Ammon's horn (tissue), 1 donor: ENCODE data around the gene TMEM131L.
"Not testable (repeated sequence)": the region's sequence is repeated elsewhere in the genome, so short reads cannot be mapped to it uniquely, and the experiment has no call there.

ENCODE experiments used
- DNase-seq: peaks from one replicate; pipeline ENCODE4 v3.0.0-alpha.2; 2016; ENCODE audit warnings: low spot score

The TMEM131L gene

GRCh38 chr4:153466081-153466948 lies at the start of gene TMEM131L:
Gene TMEM131L (plus strand): TSS chr4:153466360. CDS start chr4:153466398, 38 bp downstream.
- DNase-seq = peak; percentile 80

DNA sequence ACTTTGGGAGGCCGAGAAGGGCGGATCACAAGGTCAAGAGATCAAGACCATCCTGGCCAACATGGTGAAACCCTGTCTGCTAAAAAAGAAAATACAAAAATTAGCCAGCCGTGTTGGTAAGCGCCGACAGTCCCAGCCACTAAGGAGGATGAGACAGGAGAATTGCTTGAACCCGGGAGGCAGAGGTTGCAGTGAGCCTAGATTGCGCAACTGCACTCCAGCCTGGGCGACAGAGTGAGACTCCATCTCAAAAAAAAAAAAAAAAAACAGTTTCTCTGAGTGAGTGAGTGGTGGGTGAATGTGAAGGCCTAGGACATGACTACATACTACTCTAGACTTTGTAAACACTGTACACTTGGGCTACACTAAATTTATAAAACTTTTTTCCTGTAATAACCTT lies 49.7 kb upstream of the TMEM131L start:
- DNase-seq = not testable (repeated sequence)

DNA sequence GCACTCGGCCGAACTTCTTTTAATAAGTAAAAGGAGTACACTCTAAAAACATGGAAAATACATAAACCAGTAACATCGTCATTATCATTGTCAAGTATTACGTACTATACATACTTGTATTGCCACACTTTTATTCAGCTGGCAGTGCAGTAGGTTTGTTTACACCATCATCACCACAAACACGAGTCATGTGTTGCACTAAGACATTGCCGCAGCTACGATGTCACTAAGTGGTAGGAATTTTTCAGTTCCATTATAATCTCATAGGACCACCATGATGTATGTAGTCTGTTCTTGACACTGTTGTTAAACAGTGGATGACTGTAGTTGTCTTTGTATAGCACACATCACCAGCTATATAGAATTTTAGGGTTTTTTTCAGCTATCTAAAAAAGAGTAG lies 48.0 kb upstream of the TMEM131L start:
- DNase-seq = no peak

- no peak for DNase-seq
Measured at GRCh38 chr4:153418558-153418957, 47.6 kb upstream of the TMEM131L start.

DNA sequence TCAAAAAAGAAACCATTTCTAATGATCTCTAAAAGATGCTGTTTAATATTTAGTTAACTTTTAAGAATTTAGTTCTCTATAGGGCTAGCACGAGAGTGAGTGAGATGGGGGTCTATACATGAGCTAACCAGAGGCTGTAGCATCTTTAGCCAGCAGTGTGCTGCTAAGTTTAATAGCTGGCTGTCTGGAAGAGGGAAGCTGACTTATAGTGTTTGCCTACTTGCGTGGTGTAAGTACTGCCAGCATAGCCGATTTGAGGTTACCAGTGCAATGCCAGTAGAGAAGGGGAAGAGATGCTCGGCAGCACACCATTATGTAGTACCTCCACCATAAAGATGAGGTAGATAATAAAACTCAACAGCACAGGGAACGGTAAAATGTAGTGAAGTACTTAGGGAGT lies 47.1 kb upstream of the TMEM131L start:
- DNase-seq = no peak

GRCh38 chr4:153419673-153420278 lies 46.4 kb upstream of the TMEM131L start:
- DNase-seq = no peak

DNA sequence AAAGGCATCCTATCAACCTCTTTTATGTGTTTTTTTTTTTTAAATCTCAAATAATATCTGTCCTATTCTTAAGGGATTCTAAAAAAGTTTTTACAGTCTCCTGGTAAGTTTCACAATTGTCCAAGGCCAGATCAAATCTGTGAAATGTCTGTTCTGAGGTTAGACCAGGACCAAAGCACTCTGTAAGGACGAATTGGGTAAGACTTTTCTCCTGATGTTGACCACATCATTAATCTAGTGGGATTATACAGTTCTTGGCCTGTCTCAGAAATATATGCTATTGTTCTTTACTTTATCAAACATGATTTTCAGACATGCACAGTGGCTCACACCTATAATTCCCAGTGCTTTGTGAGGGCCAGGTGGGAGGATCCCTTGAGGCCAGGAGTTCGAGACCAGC lies 45.8 kb upstream of the TMEM131L start:
- no peak for DNase-seq

GRCh38 chr4:153421941-153422340 lies 44.2 kb upstream of the TMEM131L start:
- DNase-seq = no peak

- no peak for DNase-seq
Measured at GRCh38 chr4:153426207-153426885, 39.8 kb upstream of the TMEM131L start.

GRCh38 chr4:153427363-153428071 lies 38.6 kb upstream of the TMEM131L start:
- no peak for DNase-seq

DNA sequence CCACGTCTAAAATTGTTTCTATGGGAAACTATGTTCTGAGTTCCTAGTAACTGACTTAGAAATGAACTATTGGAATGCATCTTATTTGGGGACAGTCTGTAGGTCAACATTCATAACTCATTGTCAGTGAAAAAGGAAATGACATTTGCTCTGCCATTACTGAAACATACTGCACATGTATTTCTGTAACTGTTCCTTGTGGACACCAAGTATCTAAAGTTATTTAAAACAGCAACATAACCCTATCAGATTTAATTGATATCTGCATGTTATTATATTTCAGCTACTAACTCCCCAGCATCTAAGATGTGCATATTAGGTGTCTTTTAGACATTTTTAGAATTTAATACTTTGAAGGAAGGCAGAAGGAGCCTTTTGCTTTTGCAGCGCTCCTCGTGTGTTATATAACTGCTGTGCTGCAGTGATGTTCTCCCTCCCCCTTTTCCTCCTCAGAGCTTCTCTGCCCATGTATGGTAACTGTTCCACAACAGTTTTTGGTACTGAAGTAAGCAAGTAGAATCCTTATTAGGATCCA lies 37.2 kb upstream of the TMEM131L start:
- peak; percentile 22 for DNase-seq

DNA sequence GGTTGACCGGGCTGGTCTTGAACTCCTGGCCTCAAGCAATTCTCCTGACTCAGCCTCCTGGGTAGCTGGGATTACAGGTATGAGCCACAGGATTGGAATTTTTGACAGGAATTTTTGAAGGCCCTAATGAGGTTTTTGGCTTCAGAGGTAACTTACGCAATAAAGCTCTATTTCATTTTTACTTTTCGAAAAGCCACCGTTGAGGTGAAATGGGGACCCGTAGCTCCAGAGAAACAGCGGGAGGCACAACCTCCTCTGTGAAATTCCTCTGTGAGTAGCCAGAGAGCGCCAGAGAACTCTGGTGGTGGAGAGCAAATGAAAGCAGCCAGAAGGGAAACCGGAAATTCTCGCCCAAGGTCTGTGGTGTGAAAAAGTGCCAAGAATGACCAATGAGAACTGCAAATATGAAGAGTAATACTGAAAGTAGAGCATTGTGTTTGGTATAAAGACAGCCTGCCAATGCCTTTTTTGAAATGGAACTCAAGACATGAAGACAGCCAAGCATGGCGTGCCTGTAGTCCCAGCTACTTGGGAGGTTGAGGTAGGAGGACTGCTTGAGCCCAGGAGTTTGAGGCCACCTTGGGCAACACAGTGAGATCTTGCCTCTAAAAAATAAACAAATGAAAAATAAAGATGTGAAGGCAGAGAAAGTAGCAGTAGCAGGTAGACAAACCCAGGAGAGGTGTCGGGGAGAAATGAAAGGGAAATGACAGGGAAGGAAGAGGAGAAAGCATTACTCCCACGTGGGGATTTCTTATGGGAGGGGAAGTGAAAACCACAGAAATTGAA lies 33.0 kb upstream of the TMEM131L start:
- peak; percentile 36 for DNase-seq

GRCh38 chr4:153433754-153434105 lies 32.4 kb upstream of the TMEM131L start:
- no peak for DNase-seq

DNA sequence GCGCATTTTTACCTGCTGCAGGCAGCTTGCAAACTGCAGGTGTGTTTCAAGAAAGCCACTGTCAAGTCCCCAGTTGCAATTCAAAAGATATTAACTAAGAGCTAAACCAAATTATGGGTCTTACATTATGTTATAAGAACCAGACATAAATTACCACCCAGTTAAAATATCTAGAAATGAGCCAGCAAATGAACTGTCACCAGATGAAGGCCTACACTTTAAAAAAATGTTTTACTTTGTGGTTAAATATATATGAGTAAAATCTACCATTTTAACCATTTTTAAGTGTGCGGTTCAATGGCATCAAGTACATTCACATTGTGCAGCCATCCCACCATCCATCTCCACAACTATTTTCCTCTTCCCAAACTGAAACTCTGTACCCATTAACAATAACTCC lies 32.0 kb upstream of the TMEM131L start:
- DNase-seq = no peak

- DNase-seq = no peak
Measured at GRCh38 chr4:153438916-153439756, 27.0 kb upstream of the TMEM131L start.

DNA sequence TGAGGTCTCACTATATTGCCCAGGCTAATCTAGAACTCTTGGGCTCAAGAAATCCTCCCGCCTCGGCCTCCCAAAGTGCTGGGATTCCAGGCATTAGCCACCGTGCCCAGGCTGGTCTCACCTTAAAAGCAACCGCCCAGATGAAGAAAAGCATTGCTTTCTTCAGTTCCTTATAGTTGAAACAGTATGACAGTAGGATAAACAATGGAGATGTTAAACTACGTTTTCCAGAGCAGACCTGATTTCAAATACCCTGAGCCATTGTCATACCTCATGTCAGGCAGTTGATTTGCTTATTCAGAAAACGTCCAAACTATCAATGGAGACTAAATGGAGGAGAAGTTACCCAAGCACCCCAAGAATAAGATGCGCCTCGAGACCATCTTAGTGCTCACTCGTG lies 26.3 kb upstream of the TMEM131L start:
- no peak for DNase-seq

DNA sequence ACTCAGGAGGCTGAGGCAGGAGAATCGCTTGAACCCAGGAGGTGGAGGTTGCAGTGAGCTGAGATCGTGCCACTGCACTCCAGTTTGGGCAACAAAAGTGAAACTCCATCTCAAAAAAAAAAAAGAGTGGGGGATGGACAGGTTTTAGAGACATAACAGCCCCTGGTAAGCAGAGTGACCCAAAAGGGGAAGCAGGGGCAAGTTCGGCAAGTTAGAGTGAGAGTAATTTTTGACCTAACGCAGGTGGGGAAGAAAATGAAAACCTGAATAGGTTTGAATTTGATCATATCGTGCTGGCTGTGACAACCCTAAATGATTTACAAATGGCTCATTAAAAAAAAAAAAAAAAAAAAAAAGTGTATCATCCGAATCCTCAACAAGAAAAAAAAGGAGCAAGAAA lies 25.7 kb upstream of the TMEM131L start:
- no peak for DNase-seq

DNA sequence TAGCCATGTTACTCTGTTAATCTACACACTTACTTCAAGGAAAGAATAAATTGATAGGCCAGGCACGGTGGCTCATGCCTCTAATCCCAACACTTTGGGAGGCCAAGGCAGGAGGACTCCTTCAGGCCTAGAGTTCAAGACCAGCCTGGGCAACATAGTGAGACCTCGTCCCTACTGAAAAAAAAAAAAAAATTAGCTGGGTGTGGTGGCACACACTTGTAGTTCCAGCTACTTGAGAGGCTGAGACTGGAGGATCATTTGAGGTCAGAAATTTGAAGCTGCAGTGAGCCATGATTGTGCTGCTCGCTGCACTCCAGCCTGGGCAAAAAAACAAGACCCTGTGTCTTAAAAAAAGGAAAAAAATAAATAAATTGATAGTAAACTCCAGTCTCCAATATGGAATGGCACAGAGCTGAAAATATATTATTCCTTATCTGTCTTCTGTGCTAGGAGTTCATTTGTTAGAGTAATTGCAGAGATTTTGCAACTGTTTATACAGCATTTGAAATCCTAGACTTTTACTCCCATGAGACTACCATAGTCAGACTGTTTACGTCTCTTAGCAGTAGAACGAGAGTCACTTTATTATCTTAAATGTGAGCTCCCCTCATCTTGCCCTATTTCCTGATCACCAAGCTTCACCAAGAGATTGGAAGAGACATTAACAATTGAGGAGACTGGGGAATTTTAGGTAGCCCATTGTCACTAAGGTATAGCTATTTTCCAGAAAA lies 18.8 kb upstream of the TMEM131L start:
- DNase-seq = no peak

- DNase-seq = no peak
Measured at GRCh38 chr4:153448003-153448731, 18.0 kb upstream of the TMEM131L start.
